Measurements from ENCODE around the gene LYL1. TPM values are rescaled to one million over a fixed set of nuclear protein-coding genes. Genes with fewer than 3 reads are reported as not detected.

The LYL1 gene
- total RNA-seq, 1 experiment from 2014 or later = 0.23 TPM

DNA sequence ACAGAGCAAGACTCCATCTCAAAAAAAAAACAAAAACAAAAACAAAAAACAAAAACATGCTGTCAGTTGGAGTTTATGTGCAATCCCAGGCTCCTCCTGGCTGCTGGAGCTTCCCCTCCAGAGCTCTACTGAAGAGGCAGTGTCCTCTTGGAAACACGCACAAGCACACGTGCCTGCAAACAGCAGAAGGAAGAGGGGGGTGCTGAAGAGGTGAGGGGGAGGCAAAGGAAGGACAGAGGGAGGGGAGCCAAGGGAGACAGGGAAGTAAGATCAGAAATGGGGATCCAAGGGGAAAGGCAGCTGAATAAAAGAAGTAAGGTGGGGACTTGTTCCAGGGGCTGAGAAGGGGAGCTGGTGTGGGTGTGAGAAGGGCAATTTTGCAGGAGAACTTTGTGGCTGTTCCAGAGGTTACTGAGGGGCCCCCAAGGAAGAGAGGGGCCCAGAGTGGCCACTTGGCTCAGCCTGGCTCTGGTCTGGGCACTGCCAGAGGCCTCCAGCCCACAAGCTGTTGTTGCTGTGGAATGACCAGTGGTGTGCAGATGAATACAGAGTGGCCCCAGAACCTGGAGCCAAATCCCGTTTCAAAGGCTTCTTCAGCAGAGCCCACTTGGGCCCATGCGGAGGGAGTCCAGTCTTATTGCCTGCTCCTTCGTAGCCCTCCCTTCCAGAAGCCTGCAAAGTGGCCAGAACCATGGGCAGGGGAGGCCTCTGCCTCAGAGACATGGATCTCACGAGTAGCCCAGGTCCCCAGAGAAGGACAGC, 34.4 kb downstream of the LYL1 start:
- DNase-seq (ENCODE audit: low read depth, low spot score) (no peak), ATAC-seq (no peak)
- intact Hi-C loops (cut with micrococcal nuclease; ENCODE audit: unreplicated experiment) = no loop called here
- H3K4me1 ChIP-seq (ENCODE audit: control insufficient read depth, insufficient read depth, low read length) = peaks cover 17% of the 10 kb centered on the region
- ChIA-PET POLR2A (interaction anchor here (0.6 kb wide), 1 partner anchor 102 kb away, joined by 5 read pairs; no protein-coding TSS in a partner anchor), CTCF (no interaction called here)
- no peak overlapping the region for H3K4me3 ChIP-seq (ENCODE audit: low read depth in 2 of 2, low read length in 2 of 2)
- in situ Hi-C loops (cut with HindIII; ENCODE audit: low pct_unique_long_range_greater_than_20kb, low sequenced_read_pairs) = no loop called here
- H3K27me3 ChIP-seq (ENCODE audit: control insufficient read depth, insufficient read depth, low read length) = no peaks in the 10 kb centered on the region
- TF ChIP-seq POLR2AphosphoS5 (IDR thresholded peaks at IDR 0.05; ENCODE audit: low read depth, low read length) (no peak), TCF7L2 (IDR thresholded peaks at IDR 0.05; ENCODE audit: low read depth, low read length) (no peak), SIN3A (IDR thresholded peaks at IDR 0.05; ENCODE audit: borderline replicate concordance, insufficient read depth, low read depth, low read length) (no peak)
- TF ChIP-seq, protein P1, sequence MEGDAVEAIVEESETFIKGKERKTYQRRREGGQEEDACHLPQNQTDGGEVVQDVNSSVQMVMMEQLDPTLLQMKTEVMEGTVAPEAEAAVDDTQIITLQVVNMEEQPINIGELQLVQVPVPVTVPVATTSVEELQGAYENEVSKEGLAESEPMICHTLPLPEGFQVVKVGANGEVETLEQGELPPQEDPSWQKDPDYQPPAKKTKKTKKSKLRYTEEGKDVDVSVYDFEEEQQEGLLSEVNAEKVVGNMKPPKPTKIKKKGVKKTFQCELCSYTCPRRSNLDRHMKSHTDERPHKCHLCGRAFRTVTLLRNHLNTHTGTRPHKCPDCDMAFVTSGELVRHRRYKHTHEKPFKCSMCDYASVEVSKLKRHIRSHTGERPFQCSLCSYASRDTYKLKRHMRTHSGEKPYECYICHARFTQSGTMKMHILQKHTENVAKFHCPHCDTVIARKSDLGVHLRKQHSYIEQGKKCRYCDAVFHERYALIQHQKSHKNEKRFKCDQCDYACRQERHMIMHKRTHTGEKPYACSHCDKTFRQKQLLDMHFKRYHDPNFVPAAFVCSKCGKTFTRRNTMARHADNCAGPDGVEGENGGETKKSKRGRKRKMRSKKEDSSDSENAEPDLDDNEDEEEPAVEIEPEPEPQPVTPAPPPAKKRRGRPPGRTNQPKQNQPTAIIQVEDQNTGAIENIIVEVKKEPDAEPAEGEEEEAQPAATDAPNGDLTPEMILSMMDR (IDR thresholded peaks at IDR 0.05) = no peak
- TF ChIP-seq, protein P2, sequence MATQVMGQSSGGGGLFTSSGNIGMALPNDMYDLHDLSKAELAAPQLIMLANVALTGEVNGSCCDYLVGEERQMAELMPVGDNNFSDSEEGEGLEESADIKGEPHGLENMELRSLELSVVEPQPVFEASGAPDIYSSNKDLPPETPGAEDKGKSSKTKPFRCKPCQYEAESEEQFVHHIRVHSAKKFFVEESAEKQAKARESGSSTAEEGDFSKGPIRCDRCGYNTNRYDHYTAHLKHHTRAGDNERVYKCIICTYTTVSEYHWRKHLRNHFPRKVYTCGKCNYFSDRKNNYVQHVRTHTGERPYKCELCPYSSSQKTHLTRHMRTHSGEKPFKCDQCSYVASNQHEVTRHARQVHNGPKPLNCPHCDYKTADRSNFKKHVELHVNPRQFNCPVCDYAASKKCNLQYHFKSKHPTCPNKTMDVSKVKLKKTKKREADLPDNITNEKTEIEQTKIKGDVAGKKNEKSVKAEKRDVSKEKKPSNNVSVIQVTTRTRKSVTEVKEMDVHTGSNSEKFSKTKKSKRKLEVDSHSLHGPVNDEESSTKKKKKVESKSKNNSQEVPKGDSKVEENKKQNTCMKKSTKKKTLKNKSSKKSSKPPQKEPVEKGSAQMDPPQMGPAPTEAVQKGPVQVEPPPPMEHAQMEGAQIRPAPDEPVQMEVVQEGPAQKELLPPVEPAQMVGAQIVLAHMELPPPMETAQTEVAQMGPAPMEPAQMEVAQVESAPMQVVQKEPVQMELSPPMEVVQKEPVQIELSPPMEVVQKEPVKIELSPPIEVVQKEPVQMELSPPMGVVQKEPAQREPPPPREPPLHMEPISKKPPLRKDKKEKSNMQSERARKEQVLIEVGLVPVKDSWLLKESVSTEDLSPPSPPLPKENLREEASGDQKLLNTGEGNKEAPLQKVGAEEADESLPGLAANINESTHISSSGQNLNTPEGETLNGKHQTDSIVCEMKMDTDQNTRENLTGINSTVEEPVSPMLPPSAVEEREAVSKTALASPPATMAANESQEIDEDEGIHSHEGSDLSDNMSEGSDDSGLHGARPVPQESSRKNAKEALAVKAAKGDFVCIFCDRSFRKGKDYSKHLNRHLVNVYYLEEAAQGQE (IDR thresholded peaks at IDR 0.05; ENCODE audit: insufficient read depth in 1 of 2, low read depth in 2 of 2, low read length in 1 of 2) = no peak
- H3K9me3 ChIP-seq (ENCODE audit: control insufficient read depth, insufficient read depth, low read depth, low read length) = no peaks in the 10 kb centered on the region
- H3K36me3 ChIP-seq (ENCODE audit: control insufficient read depth, insufficient read depth, low read length) = no peaks in the 10 kb centered on the region
- no peak overlapping the region for H3K27ac ChIP-seq (ENCODE audit: low read length)
- TSS peak; percentile 56 for BruUV-seq (replicated peaks)

DNA sequence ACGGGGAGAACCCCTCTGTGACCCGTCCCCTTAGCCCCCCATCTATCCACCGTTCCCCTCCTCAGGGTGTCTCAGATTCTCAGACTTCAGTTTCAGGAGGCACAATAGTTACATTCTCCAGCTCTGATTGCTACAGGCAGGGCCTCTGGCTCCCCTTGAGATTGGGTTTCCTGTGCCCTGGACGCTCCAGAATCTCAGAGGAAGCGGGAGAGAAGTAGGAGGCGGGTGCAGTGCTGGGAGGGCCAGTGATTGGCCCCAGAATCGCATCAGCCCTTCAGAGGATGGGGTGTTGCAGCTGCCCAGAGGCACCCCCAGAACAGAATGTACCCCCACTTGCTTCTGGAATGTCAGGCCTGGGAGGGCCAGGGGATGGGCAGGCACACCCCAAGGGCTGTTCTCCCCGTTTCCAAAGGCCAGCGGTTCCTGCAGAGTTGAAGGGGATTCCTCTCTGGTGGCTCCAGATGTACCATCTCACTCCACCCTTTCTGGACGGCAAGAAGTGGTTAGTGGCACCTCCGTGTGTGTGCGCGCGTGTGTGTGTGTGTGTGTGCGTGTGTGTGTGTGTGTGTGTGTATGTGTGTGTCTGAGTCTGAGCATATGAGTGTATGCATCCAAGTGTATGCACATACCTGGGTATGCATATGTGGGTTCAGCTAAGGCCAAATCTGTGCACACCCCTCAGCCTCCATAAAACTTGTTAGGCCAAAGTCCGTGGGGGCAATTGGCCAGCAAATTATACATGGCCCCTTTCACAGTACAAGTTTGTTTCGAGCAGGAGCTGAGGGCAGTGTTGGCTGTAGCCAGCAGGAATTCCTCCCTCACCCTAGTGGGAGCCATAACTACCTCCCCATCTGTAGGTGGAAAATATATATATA, 35.5 kb downstream of the LYL1 start:
- DNase-seq (ENCODE audit: low read depth, low spot score) = no peak
- H3K4me1 ChIP-seq (ENCODE audit: control insufficient read depth, insufficient read depth, low read length) = peaks cover 26% of the 10 kb centered on the region
- no TSS peak for BruUV-seq (replicated peaks)
- TF ChIP-seq SIN3A (IDR thresholded peaks at IDR 0.05; ENCODE audit: borderline replicate concordance, insufficient read depth, low read depth, low read length) (no peak), POLR2AphosphoS5 (IDR thresholded peaks at IDR 0.05; ENCODE audit: low read depth, low read length) (no peak), TCF7L2 (IDR thresholded peaks at IDR 0.05; ENCODE audit: low read depth, low read length) (no peak)
- TF ChIP-seq, protein P1 (IDR thresholded peaks at IDR 0.05) = no peak
- TF ChIP-seq, protein P2 (IDR thresholded peaks at IDR 0.05; ENCODE audit: insufficient read depth in 1 of 2, low read depth in 2 of 2, low read length in 1 of 2) = no peak
- ChIA-PET POLR2A (no interaction called here), CTCF (no interaction called here)
- ATAC-seq = no peak
- no peaks in the 10 kb centered on the region for H3K36me3 ChIP-seq (ENCODE audit: control insufficient read depth, insufficient read depth, low read length)
- H3K27me3 ChIP-seq (ENCODE audit: control insufficient read depth, insufficient read depth, low read length) = no peaks in the 10 kb centered on the region
- intact Hi-C loops (cut with micrococcal nuclease; ENCODE audit: unreplicated experiment) (no loop called here), in situ Hi-C loops (cut with HindIII; ENCODE audit: low pct_unique_long_range_greater_than_20kb, low sequenced_read_pairs) (no loop called here)
- no peak overlapping the region for H3K4me3 ChIP-seq (ENCODE audit: low read depth in 2 of 2, low read length in 2 of 2)
- no peak overlapping the region for H3K27ac ChIP-seq (ENCODE audit: low read length)
- H3K9me3 ChIP-seq (ENCODE audit: control insufficient read depth, insufficient read depth, low read depth, low read length) = no peaks in the 10 kb centered on the region
